ENCODE results near the gene DPAGT1.
"Not testable (repeated sequence)": the region's sequence is repeated elsewhere in the genome, so short reads cannot be mapped to it uniquely, and the experiment has no call there.

DPAGT1 gene

DNA sequence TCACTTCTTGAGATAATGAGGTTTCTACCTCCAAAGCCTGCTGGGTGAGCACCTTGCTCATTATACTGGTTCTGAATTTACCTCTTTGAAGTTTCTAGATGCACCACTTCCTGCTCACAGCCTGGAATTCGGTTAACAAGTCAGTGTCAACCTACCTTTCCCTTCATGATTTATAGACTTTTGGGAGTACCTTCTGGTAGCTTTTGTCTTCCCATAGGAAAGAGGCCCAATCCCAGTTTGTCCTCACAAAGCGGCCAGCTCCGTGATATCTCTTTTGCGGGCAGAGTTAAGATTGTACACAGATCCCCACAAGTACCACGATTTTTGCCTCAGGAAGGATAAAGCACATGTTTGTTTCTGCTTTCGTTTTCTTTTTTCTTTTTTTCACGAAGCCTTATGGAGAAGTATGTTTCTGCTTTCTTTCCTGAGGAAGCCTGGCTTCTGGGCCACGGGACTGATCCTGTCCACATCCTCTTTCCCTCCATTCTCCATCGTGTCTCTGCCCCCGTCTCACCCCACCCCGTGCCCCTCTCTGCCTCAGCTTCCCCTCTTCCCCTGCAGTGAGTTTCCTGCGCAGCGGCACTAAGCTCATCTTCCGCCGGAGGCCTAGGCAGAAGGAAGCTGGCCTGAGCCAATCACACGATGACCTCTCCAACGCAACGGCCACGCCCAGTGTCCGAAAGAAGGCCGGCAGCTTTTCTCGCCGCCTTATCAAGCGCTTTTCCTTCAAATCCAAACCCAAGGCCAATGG lies 14.0 kb upstream of the DPAGT1 start:
- DNase-seq (ENCODE audit: low spot score): no peak

DNA sequence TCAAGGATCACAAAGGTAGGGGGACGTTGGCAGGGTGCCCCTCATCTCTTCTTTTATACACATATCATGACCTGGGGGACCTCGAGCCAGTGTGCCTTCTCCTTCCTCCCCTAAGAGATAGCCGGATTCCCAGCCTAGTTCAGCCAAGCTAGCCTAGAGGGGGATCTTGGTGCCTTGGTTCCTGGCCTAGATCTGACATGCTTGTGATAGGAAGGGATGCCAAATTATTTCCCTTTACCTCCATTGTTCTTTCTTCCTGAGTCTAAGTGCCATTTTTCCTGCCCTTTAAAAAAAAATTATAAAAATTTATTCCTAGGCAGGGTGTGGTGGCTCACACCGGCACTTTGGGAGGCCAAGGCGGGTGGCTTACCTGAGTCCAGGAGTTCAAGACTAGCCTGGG lies 12.7 kb upstream of the DPAGT1 start:
- DNase-seq (ENCODE audit: low spot score): no peak

DNA sequence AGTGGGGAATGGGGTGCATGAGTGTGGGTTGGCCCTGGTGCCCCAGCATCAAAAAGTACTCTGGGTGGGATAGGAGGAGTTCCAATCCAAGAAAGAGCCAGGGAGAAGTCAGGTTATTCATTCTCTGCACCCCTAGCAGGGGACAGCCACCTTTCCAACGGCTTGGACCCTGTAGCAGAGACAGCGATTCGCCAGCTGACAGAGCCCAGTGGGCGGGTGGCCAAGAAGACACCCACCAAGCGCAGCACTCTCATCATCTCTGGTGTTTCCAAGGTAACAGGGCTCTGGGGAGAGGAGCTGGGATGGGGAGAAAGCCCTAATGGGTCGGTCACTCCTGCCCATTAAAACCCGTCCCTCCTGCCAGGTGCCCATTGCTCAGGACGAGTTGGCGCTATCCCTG lies 12.1 kb upstream of the DPAGT1 start:
- DNase-seq (ENCODE audit: low spot score): no peak

DNA sequence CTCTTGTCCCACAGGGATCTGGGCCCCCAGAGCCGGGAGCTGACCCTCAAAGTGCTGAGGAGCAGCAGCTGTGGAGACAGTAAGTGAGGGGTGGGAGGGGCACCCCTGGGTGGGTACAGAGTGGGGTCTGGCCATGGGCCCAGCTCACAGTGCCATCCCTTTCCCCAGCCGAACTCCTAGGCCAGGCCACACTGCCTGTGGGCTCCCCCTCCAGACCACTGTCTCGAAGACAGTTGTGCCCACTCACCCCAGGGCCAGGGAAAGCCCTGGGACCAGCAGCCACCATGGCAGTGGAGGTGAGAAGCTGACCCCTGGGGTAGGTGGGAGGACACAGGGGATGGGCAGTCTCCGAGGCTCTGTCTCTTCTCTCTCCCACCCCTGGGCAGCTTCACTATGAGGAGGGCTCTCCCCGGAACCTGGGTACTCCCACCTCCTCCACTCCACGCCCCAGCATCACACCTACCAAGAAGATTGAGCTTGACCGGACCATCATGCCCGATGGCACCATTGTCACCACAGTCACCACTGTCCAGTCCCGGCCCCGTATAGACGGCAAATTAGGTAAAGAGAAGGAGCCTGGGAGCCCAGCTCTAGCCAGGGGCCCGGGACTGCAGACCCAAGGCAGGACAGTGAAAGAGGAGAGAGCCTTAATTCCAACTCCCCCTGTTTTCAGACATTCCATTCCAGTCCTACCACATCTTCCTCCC lies 10.8 kb upstream of the DPAGT1 start:
- no peak for DNase-seq (ENCODE audit: low spot score)

DNA sequence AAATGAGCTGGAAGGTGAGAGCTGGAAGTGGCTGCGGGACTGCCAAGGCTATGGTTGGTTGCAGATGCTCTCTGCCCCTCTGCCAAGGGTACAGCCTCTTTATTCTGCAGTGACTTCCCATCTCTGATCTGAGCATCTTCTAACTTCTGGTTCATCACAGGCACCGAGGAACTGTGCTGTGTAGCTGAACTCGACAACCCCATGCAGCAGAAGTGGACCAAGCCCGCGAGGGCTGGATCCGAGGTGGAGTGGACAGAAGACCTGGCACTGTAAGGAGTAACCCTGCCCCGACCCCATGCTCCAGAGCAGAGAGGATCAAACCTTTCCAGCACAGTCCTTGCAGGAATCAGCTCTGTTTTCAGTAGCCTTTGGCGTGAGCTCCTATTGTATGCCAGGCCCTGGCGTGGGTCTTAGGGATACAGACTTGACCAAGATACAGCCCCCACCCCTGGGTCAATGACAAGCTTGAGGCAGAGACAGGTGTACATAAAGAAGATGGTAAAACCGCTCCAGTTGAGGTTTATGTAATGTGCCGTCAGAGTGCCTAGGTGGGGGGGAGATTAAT lies 9.8 kb upstream of the DPAGT1 start:
- DNase-seq (ENCODE audit: low spot score): no peak

DNA sequence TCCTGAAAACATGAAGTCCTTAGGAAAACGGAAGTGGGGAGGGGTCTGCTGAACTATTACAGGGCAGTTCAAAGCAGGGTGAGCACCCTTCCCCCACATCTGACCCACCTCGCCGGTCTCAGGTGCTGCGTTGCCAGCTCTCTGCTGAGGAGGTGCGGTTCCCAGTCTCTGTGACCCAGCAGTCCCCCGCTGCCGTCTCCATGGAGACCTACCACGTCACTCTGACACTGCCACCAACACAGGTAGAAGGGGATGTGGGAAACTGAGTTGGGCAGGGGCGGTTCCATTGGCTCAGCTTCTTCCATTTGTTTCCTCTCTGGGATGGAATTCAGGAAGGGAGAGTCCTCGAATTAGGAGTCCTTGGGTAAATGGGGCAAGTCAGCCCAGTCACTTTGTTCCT lies 8.8 kb upstream of the DPAGT1 start:
- DNase-seq (ENCODE audit: low spot score): no peak

DNA sequence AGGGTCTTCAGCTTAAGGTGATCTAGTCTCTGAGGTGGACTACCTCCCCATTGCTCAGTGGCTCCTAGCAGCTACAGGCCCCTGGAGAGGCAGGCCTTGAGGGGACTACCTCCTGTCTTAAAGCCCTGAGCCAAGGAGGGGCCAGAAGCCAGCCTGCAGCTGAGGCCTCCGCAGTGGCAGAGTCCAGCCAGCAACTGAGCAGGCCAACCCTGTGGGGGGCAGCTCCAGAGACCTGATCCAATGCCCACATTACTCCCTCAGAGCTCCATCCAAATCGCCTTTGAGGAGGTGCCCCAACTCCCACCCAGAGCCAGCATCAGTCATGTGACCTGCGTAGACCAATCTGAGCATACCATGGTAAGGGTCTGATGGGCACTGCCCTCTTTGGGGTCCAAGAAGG lies 8.2 kb upstream of the DPAGT1 start:
- DNase-seq (ENCODE audit: low spot score): no peak

DNA sequence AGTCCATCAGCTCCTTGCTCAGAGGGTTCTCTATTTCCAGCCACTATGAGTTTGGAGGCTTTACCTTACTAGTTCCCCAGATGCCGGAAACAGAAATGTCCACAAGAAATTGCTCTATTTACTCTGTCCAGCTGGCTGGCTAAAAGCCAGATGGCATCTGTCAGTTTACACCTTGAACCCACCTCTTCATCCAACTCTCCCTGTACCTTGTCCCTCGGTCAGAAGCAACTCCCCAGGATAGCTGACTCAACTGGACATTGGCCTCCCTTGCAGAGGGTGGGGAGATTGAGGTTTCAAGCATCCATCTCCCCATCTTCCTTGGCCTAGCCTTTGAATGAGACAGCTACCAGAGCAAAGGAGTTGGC lies 7.2 kb upstream of the DPAGT1 start:
- DNase-seq (ENCODE audit: low spot score): no peak

DNA sequence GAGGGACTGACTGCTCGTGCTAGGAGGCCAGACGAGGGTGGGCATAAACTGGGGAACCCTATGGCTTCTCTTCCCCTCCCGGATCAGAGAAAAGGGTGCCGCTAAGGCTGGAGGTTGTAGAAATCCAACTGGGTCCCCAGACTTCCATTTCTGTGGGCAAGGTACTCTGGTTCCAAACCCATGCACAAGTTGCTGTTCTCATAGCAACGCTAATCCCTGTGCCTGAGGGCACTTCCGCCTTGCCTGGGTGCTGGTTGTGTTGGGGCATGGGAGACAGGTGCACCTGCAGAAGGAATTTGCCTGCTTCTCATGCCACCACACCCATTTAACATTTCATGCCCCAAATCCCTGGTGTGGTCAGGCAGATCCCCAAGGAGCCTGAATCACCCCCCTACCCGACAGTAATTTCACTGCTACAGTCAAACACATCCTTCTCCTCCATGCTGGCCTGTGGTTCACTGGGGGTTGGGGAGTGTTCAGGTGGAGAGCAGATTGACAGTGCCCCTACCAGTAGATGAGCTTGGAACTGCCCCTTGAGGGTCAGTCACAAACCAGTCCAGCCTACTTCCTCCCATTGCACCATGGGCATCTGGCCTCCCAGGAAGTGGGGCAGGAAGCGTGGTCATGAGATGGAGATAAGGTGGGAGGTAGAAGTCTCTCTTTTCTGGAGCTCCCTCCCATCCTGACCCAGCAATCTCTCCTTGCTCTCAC lies 6.6 kb upstream of the DPAGT1 start:
- DNase-seq (ENCODE audit: low spot score): no peak

DNA sequence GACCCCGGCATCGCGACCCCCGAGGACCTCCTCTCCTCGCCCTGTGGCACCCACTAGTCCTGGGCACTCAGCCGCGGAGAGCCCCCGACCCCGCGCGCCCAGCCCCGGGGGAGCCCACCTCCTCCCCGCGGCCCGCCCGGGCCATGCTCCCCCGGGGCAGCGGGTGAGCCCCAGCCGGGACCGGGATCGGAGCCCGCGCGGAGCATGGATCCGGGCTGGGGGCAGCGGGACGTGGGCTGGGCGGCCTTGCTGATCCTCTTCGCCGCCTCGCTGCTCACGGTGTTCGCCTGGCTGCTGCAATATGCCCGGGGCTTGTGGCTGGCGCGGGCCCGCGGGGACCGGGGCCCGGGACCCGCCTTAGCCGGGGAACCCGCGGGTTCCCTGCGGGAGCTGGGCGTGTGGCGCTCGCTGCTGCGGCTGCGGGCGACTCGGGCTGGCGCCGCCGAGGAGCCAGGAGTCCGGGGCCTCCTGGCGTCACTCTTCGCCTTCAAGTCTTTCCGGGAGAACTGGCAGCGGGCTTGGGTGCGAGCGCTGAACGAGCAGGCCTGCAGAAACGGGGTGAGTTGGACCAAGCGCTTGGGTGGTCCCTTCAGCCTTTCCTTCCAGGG lies 6.0 kb upstream of the DPAGT1 start:
- DNase-seq (ENCODE audit: low spot score): no peak

DNA sequence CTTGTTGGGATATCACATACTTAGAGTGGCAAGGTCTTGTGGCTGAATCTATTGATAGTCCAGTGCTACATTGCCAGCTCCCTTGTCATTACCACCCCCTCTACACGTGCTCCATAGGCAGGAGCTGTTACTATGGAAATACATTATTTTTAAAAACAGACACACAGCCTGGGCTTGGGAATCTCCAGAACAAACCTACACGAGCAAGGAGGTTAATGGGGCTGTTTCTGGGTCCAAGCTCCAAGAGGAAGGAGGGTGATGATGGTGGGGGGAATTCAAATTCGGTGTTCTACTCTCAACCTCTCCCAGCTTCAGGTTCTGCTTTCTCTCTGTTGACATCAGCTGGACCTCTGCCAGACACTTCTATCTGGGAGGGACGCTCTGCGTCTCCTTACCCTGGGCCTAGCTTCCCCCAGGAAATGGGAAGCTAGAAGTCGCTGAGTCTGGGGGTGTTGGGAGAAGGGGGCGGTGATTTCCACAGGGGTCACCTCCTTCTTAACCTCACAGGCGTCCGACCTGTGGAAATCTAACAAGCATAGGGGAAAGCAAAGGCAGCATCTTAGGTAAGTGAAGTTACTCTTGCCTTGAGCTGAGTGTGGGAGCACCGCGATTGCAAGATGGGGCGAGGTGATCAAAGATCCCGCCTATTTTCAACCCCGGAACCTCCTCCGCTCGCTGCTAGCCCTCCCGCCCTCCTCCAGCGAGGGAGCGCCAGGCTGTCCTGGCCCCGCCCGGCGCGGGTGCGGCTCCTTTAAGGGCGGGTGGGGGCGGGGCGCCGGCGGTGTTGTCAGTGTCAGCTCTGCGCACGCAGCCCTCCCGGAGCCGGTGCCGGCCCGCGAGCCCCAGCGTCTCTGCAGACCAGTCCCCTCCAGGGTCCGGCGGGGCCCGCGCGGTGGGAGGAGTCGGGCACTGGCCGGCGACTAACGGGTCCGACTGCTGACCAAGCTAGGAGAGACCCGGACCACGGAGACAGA lies 5.2 kb upstream of the DPAGT1 start, which contains the start of gene C2CD2L:
Gene C2CD2L, plus strand, starts transcription at position 781 of the 974 bp plus-strand sequence. CDS start 398 bp downstream, outside the sequence.
- DNase-seq (ENCODE audit: low spot score): peak; percentile 92

DNA sequence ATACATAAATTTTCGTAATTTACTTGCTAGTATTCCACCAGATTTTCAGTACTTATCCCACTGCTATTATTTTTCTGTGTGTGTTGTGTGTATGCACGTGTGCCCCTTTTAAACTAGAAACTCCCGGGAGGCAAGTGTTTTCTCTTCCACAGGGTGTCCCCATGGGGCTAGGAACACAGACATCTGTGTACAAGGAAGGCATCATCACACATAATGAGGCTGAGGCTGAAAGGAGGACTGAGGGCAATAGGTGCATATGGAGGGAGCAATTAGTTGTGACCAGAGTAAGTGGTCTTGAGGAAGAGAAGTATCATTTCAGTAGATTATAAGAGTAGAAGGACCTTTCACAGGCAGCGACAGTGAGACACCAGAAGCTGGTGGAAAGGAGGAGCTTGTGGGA lies 2.1 kb upstream of the DPAGT1 start:
- DNase-seq (ENCODE audit: low spot score): no peak

DNA sequence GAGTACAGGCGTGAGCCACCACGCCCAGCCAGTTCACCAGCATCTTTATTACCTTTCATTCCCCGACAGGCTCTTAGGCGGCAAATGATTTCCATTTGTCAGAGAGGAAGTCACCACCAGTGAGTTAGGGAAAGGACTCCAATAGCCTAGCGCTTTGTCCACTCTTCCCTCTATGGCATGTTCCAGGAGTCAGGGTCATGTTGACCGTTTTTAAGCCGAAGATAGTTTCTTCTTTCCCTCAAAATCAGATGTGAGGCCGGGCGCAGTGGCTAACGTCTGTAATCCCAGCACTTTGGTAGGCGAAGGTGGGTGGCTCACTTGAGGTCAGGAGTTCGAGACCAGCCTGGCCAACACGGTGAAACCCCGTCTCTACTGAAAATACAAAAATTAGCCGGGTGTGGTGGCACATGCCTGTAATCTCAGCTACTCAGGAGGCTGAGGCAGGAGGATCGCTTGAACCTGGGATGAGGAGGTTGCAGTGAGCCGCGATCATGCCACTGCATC lies 1.6 kb upstream of the DPAGT1 start:
- DNase-seq (ENCODE audit: low spot score): not testable (repeated sequence)

DNA sequence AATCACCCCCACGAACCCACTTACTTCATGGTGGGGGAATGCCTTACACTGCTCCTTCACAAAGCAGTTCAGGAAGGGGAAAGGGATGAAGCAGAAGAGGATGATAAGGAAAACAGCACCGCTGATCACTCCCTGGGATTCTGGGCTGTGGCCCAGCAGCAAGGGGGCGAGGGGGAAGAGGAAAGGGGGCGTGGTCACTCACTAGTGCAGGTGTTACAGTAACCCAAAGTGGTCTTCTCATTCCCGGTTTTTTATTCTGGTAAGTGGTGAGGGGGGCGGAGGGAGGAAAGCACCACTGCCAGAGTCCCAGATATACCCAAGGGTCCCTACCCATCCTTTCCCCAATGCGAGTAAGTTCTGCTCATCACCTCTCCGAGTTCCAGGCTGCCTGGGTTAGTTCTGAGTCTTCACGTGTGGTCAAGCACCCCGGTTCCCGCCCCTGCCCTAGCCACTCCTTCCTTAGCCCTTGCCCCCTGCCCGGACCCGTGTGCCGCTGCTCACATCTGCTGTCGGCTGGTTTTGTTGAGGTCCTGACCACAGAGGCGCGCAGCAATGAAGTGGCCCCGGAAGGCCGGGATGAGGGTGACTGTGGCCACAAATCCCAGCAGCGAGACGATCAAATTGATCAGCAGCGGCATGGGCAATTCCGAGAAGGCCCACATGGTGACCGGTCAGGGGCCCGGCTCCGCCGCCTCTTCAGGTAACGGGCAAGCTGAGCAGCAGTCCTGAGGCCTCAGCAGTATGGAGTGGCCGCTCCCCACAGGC lies 477 bp downstream of the DPAGT1 start:
- no peak for DNase-seq (ENCODE audit: low spot score)

DNA sequence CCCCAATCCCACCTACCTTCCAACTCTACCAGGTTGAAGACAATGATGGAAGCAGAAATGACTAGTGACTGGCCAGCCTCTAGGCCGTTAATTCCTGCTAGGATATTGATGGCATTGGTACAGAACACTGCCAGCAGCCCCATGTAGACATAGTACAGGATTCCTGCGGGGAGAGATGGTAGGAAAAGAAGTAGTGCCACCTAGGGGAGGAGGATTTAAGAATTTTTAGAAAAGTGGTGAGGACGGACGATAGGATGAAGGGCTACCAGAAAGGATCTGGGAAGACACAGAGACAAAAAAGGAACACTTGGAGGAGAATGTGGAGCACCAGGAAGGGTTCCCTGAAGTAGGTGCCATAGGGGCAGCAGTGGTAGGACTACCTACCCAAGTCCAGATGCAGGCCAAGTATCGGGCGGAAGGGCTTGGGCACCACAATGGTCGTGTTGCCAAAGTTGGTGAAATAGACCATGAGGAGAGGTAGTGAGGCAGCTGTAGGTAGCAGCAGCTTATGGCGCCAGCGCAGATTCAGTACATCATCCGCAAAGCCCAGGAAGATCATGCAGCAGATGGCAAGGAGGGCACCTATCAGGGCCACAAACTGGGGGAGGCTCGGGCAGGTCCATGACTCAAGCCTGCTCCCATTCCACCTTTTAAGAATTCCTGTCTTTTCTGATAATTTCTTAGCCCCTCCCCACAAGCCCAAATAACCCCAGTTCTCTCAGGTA lies 1.2 kb downstream of the DPAGT1 start:
- DNase-seq (ENCODE audit: low spot score): no peak

DNA sequence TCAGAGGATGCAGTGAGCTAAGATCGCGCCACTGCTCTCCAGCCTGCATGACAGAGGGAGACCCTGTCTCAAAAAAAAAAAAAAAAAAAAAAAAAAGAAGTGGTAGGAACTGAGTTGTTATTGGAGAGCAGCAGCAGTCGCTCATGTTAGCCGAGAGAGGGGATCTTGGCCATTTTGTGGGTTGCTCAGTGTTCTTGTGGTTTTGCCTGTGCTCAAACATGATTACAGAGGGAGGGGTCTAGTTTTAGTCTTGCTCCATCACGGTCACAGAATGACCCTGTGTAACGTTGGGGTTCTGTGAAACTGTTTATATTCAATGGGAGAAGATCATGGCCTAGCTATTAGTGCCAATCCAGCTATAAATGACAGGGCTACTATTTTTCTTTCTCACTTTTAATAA lies 1.9 kb downstream of the DPAGT1 start:
- DNase-seq (ENCODE audit: low spot score): no peak

DNA sequence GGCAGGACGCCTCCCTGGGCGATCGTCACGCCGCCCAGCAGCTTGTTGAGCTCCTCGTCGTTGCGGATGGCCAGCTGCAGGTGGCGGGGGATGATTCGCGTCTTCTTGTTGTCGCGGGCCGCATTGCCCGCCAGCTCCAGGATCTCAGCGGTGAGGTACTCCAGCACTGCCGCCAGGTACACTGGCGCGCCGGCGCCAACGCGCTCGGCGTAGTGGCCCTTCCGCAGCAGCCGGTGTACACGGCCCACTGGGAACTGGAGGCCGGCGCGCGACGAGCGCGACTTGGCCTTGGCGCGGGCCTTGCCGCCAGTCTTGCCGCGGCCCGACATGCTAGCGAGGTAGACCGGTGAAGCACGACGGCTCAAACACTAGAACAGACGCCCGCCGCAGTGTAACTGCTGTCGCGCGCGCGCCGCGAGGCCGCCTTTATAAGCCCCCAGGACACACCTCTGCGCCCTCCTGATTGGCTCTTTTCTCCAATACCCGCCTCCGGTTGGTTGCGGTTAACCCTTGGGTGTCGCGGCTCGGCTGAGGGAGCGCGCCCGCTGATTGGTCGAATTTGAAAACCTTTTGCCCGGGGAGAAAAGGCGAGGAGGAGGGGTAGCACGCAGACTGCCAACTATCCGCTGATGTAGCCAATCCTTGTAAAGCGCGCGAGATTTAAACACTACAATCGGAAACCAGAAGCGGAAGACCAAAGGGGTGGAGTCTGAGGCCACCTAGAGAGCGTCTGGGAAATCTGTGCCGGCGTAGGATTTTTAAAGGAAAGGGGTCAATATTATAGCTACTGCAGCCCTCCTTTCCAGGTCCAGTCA lies 6.4 kb downstream of the DPAGT1 start:
- DNase-seq (ENCODE audit: low spot score): peak; percentile 100

DNA sequence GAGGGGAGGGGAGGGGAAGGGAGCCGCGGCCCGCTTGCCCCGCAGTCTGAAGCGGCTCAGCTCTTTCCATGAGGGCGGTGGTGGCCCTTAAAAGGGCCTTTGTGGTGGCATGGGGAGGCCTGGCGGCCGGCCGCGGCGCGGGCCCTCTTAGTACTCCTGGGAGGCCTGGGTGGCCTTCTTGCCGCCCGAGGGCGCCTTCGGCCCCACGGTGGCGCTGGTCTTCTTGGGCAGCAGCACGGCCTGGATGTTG lies 6.9 kb downstream of the DPAGT1 start:
- DNase-seq (ENCODE audit: low spot score): no peak

Measured in activated CD4-positive, alpha-beta T cell treated with anti-CD3 and anti-CD28 coated beads, Interleukin-2, Interleukin-4, amounts not matched to agents 100 ng/mL and 50 ng/mL, durations not matched to agents 16 hours and 8 hours (primary cell).